HG03097 (cell line): ENCODE results near the gene EPB41L3.
"Not testable (repeated sequence)": the region's sequence is repeated elsewhere in the genome, so short reads cannot be mapped to it uniquely, and the experiment has no call there.

Source experiments
- ATAC-seq: cut with Tn5 transposase; IDR thresholded peaks from one replicate; pipeline ENCODE4 v1.9.1; 2021; ENCODE audit not compliant: unreplicated experiment, low FRiP score

EPB41L3 gene

DNA sequence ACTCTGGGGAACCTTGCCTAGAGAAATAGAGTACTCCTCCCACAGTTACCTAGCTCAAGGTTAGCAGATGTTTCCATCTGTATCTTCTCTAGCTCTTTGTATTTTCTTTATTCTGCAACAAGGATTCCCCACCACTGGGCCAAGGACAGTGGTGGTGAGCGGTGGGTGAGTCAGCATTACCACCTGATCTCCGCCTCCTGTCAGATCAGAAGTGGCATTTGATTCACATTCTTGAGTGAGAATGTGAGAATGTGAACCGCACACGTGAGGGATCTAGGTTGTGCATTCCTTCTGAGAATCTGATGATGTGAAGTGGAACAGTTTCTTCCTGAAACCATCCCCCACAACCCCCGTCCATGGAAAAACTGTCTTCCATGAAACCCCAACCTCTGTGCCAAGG is 9.0 kb downstream of the EPB41L3 start:
- ATAC-seq = no peak

DNA sequence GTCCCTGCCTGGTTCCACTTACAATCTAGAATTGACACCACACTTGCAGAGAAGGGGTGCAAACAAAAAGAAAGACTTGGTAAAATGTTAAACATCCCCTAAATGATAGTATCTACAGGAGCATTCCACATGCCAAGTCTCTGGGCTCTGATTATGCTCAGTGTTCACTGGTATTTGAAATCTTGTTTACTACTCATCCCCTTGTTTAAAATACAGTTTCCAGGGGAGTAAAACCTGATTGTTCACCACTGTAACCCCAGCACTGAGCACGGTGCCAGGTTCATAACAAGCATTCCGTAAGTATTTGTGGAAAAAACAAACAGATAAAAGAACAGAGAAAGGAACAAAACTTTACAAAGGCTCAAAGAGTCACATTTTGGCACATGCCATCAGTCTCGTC is 11.7 kb downstream of the EPB41L3 start:
- no peak for ATAC-seq

DNA sequence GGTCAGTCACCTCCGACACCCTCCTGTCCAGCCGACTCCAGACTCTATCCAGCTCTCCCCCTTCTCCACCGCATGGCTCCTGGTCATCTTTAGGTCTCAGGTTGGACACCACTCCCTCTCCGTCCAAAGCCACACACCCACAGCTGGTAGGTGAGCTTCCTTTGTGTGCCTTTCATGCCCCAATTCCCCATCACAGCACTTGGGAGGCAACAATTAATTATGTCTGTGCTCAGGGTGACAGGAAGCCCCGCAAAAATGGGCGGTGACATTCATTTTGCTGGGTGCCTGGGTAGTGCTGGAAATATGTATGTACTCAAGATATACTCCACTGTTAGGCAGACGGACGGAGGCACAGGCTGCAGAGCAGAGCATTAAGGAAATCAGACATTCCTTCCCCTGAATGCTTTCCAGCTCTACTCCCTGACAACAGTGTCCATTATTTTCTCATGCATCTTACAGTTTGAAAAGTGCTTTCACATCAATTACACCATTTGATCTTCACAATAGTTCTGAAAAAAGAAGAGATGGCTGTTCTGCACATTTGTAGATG is 13.1 kb downstream of the EPB41L3 start:
- no peak for ATAC-seq

DNA sequence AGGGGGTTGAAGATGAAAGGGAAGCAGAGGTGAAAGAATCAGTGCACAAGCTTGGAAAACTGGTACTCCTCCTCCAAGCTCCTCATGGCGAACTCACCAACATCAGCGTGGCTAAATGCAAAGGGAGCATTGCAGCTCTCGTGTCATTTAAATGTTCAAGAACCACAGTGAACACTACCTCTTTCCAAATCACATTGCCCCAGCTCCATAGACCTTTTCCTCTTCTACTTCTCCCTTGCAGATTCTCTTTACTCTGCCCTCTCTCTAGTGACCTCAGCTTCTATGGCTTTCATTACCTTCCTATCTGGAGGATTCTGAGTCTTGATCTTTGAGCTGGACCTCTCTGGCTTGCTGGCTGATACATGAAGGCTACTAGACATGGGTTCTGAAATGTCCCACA is 14.3 kb downstream of the EPB41L3 start:
- no peak for ATAC-seq

DNA sequence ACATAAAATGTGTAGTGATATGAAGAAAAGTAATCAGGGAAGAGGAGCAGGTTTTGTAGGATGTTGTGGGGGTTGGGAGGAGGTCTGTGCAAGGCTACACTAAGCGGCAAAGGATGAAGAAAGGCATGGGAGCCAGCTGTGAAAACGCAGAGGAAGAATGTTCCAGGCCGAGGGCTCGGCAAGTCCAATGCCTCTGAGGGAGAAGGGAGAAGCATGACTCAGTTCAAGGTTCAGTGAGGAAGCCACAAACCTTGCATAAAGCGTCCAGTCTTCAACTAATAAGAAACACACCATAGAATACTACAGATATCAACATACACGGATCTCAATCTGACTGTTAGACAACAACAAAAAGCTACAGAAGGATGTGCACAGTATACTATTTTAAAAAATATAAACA is 16.2 kb downstream of the EPB41L3 start:
- ATAC-seq = no peak

DNA sequence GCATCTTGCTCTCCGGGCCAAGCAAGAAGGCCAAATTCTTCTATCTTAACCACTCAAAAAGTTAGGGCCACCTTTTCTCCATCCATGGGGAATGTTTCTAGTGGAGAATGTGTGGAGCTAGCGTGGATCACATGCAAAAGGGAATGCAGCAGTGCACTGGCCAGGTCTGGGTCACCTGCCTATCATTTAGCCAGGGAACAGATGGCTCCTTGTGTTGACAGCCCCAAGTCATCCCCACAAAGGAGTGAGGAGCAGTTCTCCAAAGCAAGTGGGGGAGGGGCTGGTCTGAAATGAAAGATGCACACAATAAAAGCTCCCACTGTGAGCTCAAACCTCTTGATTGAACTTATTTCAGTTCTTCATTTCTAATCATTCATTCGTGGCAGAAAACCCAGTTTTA is 19.1 kb downstream of the EPB41L3 start:
- ATAC-seq = no peak

DNA sequence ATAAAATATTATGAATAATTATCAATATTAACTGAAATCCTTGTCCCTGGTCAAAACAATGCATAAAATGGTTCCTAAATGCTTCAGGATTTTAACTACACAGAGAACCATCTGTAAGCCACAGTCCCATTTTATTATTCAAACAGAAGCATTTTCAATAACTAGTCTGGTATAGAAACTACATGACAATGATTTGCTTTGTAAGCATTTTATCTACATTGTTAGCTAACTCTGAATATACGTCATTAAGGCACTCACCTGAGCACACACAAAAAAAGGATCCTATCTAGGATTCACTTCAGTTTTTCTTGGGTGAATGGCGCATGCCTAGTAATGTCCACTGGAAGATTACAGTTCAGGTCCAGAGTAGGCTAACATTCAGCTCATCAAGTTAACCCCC is 22.8 kb downstream of the EPB41L3 start:
- no peak for ATAC-seq

DNA sequence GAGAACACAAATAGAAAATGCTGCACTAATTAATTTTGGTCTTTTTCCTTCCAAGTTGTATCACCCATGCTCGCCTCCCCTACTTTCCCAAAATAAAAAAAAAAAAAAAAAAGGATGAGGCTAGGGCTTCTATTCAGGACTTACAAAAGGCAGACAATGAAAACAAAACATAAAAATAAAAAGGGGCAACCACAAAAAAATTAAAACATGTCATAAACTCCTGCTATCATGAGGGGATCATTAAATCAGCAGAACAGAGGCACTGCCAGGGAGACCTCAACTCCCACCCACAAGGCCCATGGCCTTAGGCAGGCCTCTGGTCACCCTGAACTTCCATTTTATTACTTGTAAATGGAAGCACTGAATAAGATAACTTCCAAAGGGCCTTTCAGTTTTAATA is 23.3 kb downstream of the EPB41L3 start:
- no peak for ATAC-seq

DNA sequence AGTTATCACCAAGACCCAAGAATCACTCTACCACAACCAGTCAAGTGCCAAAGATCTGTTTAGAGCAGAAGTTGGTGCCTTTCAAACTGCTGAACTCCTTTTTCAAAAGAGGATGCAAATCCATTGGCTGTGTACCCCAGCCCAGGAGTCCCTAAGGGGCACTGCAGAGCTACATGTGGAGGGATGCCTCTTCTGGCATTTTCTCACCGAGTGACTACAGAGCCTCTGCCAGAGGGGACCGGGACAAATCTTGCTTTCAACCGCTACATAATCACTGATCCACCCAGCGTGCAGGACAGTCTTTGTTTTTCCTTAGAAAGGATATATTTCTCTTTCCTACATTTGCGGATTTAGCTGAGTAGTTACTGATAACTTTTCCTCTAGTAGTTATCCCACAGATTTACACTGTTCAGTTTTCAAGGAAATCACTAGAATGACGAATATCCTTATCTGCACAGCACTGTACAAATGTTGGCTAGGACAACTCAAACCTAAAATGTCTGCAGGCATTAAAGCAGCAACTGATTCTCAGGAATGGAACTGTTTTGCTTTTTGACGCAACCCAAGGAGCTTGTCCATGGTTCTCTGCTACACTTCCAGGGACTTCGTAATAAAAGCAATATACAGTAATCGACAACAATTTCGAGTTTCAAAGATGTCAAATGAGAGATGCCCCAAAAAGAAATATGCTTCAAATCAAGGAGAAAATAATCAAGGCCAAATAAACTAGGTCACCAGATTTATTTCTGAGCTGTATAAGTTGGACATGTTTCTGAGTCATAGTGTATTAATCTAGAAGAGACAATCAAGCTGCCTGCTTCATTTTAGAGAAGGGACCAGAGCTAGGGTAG is 24.1 kb downstream of the EPB41L3 start:
- ATAC-seq = no peak

DNA sequence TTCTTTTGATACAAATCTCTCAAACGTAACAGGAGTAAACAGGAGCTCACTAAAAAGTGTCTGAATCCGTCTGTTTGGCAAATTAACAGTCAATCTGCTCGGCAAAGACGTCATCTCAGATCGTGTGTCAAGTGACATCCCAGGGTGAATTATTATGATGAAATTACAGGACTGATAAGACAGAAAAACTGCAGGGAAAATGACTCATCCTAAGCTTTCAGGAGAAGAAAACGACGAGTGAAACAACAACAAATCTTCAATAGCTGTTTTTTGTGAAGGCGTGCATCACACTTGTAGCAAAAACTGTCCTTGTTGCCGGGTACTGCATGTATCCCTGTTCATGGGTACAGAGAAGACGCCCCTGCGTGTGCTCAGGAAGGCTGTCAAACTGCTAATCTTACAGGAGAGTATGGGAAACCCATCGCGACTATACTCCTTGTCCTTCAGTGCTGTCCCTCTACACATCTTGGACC is 24.9 kb downstream of the EPB41L3 start:
- ATAC-seq = no peak

DNA sequence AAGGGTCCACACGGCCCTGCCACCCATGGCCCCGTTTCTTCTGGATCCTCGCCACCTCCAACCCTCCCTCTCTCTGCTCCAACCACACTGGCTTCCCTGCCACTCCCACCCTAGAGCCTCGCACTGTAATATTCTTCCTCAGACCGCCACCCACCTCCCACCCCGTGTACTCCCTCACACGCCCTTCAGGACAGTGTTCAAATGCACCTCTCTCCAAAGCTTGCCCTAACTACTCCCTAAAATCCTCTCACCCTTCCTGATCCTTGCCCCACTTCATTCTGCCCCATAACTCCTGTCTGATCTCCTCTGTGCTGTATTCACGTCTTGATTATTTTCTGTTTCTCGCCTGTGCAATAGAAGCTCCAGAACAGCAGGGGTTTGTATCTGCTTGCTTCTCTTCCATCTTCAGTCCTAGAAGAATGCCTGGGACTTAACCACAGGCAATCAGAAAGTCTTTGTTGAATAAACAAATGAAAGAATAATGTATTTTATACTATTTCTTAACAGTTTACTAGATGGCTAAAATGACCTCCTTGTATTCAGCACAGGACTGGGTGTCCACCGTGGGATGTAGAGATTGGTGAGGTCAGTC is 25.5 kb downstream of the EPB41L3 start:
- ATAC-seq = no peak

DNA sequence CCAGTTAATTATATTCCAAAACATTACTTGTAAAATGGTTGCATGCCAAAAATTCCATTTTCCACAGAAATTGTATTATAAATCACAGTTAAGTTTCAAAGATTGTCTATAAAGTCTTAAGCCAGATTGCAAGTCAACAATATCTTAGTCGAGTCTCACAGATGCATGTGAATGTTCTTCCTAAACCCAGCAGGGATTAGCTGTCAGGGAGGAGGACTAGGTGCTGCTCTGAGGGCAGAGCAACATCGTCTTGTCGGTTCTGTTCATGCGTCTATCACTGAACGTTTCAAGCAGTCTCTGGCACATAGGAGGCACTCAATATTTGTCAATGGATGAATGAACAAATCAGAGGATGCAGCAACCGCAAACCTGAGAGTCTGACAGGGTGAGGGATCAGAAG is 27.0 kb downstream of the EPB41L3 start:
- no peak for ATAC-seq

DNA sequence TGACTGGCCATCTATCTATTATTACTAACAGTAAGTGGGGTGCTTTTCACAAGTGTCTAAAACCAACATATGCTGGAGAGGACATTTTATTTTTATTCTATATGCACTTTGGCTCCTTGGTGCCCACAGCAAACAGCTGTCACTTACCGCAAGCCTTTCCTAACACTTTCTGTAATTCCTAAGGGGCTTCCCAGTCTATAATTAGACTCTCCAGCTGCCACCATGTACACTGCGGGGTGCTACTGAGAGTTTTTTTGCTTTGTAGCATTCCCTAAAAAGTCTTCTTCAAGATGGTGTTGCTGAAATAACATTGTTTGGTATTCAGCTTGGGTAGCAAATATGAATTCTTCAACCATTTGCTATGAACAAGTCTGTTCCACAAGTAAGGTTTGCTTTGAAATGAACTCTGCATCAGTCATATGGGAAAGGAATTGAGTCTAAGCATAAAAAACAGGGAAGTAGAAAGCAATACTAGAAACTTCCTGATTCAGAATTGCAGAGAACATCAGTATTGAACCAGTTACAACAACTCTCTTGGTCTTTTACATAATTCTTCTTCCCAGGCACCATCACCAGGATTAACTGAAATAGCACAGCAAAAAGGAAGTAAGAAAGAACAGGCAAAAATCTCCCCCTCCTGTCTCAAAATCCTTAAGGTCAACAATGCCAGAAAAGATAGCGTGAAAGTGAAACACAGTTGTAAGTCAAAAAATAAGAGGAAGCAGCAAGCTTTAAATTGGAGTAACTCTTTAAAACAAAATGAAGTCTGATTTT is 28.6 kb downstream of the EPB41L3 start:
- no peak for ATAC-seq

DNA sequence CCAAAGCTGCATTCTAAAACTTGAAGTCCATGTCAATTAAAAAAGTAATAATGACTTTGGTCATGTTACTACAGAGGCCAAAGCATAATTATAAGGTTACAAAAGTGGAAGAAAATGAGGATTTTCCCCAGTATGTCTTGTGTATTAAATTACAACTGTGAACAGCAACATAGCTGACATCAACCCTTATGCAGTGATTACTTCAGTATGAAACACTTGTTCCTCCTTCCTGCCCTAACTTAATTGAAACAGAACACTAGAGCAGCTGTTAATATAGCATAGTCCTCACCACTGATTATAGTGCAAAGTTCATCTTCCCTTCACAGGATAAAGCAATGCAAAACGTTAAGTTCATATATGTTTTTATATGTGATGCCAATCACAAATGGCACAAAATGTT is 29.9 kb downstream of the EPB41L3 start:
- ATAC-seq = no peak

DNA sequence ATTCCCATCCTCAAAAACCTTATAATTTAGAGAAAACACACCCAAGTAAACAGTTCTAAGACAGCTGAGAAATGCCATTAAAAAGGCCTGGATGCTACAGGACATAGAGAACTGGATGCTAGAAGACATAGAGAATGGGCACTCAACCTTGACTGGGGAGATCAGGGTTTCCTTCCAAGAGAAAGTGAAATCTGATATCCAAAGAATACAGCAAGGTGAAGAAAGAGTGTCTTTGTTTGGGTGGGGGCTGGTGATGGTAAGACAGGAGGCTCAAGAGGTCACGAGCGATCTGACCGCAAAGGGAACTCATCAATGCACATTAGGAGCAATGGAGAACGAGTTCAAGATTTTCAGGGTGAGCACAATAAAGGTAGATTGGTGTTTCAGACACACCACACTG is 31.6 kb downstream of the EPB41L3 start:
- ATAC-seq = no peak

DNA sequence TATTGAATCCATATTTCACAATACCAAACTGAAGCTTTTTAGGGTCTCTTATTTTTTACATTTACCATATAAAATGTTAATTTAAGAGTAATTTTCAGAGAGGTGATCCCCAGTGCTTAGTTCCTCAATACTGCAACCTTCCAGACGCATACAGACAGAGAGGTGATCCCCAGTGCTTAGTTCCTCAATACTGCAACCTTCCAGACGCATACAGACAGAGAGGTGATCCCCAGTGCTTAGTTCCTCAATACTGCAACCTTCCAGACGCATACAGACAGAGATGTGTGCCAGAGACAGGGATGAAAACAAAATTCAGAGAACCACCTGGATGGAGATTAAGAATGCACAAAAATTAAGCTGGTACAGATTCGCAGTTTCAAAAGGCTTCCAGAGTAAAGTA is 32.3 kb downstream of the EPB41L3 start:
- ATAC-seq = not testable (repeated sequence)

DNA sequence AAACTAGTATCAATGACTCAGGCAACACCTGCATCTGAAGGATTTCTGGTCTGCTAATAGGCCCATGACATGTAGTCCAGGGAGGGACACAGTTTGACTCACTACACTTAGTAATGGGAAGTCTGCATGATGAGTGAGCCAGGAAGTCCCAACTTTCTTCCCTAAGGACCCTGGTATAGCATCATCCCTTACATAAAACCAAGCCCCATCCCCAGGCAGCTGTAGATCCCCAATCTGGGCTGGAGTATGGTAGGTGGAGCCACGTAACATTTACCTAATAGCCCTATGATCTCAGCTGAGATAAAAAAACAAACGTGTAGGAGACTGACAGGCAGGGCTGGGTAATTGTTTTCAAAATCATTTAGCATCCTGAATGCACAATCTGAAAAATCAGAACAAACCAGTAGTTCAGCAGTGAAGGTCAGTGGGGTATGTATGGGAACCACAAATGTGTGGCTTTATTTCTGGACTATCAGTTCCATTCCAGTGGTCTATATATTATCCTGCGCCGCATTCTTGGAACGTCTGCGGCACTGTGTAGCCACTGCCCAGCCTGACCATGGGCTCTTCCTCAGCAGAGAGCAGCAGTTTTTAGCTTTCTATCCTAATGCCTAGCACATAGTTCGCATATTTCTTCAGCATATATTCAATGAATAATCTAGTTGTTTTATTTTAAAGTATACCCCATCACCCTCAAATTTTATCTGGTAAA is 33.5 kb downstream of the EPB41L3 start:
- ATAC-seq = no peak

DNA sequence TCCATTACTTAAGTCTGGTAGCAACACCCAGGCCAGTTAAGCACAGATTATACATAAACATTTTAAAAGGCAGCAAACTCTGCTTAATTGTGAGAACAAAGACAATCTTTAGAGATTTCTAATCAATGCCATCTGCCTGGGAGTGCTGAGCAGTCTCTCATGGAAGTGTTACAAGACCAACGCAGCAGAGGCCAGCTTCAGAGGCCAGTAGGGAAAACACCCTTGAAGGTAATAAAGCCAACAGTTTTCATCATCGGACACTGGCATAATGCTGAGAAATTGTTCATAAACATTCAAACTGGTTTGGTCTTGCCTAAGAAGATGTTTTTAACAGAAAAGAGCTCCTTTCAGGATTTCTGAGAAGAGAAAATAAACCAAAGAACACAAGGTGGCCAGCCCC is 35.0 kb downstream of the EPB41L3 start:
- ATAC-seq = no peak

DNA sequence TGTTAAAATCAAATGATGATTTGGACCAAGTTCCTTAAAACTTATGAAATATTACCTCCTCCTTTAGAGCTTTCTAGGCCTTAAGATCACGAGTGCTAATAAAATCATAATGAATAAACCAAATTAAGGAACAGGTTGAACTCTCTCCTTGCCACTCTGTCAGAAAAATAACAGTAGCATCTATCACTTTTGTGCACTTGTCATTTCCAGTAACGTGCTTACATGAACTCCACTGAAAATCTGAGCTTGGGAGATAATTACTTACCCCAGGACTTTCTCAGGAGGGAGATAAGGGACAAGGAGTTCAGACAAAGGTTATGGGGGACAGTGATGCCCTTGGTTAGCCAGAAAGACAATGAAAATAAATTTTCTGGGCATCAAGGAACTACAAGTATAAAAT is 36.0 kb downstream of the EPB41L3 start:
- ATAC-seq = no peak

DNA sequence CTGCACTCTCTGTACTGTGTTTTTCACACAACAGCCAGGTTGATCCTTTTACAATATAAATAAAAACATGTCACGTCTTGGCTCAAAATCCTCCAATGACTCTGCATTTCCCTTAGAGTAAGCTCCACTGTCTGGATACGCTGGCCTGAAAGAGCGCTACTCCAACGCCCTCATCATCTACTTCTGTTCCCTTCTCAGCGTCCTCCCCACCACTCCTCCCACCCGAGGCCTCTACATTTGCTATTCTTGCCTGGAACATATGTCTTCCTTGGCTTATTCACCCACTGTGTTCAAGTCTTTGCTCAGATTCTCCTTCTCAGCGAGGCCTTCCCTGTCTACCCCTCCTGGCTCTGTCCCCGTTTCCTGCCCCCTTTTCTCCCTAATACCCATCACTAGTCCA is 37.6 kb downstream of the EPB41L3 start:
- no peak for ATAC-seq

DNA sequence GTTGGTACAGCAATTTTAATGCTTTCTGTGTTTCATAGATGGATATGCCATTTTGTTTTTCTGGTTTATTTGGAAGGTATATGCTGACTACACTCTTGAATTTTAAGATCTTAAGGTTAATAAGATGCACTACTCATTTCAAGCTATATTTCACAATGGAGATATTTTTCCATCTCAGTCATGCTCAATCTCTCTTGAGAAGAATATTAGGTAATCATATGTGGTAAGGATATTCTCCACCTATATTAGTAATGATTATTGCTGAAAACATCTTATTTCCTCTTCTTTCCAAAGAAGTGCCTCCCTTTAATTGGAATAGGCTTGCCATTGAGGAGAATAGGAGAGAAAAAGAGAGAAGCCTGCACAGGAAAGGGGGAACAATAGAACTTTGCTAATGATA is 40.1 kb downstream of the EPB41L3 start:
- no peak for ATAC-seq
